ENCODE measurements around the gene MBOAT2.

MBOAT2 gene

GRCh38 chr2:8840475-8841091 lies 162.9 kb downstream of the MBOAT2 start:
- no peaks in the 10 kb centered on the region for H3F3A ChIP-seq (ENCODE audit: insufficient read depth)
- TF ChIP-seq CTCF (IDR thresholded peaks at IDR 0.05; ENCODE audit: insufficient read depth, low read length, poor library complexity, severe bottlenecking) (no peak), EZH2phosphoT487 (conservative IDR thresholded peaks at IDR 0.05; ENCODE audit: low read length) (no peak)
- no peaks in the 10 kb centered on the region for H4K20me1 ChIP-seq (ENCODE audit: low read depth, low read length)
- H3K27me3 ChIP-seq (ENCODE audit: low read length): no peaks in the 10 kb centered on the region
- H3K36me3 ChIP-seq (ENCODE audit: low read length): no peaks in the 10 kb centered on the region
- H3K79me2 ChIP-seq (ENCODE audit: insufficient read depth, low read length): no peaks in the 10 kb centered on the region
- H3K27ac ChIP-seq (ENCODE audit: low read depth, low read length): no peak overlapping the region
- no peak overlapping the region for H3K4me3 ChIP-seq (ENCODE audit: insufficient read depth, low read length, poor library complexity, severe bottlenecking)
- H2AFZ ChIP-seq (ENCODE audit: low read depth, low read length, severe bottlenecking): no peak overlapping the region
- H3K4me2 ChIP-seq (ENCODE audit: low read depth, low read length, poor library complexity, severe bottlenecking): no peak overlapping the region
- H3K9ac ChIP-seq (ENCODE audit: low read length): no peak overlapping the region
- no peaks in the 10 kb centered on the region for H3K9me2 ChIP-seq (replicated peaks; ENCODE audit: insufficient read depth, low read length)
- no peaks in the 10 kb centered on the region for H3K9me3 ChIP-seq (ENCODE audit: insufficient read depth, low read length)

GRCh38 chr2:8839189-8839965 lies 164.1 kb downstream of the MBOAT2 start:
- no peak for TF ChIP-seq CTCF (IDR thresholded peaks at IDR 0.05; ENCODE audit: insufficient read depth, low read length, poor library complexity, severe bottlenecking)
- TF ChIP-seq EZH2phosphoT487 (conservative IDR thresholded peaks at IDR 0.05; ENCODE audit: low read length): no peak
- Histone ChIP-seq H2AFZ (ENCODE audit: low read depth, low read length, severe bottlenecking) (no peak overlapping the region), H3K9me3 (ENCODE audit: insufficient read depth, low read length) (no peaks in the 10 kb centered on the region), H3K4me3 (ENCODE audit: insufficient read depth, low read length, poor library complexity, severe bottlenecking) (no peak overlapping the region), H3K9me2 (replicated peaks; ENCODE audit: insufficient read depth, low read length) (no peaks in the 10 kb centered on the region), H3K27me3 (ENCODE audit: low read length) (no peaks in the 10 kb centered on the region), H3K4me2 (ENCODE audit: low read depth, low read length, poor library complexity, severe bottlenecking) (no peak overlapping the region), H3K27ac (ENCODE audit: low read depth, low read length) (no peak overlapping the region), H3K79me2 (ENCODE audit: insufficient read depth, low read length) (no peaks in the 10 kb centered on the region), H3K36me3 (ENCODE audit: low read length) (no peaks in the 10 kb centered on the region), H4K20me1 (ENCODE audit: low read depth, low read length) (no peaks in the 10 kb centered on the region), H3K9ac (ENCODE audit: low read length) (no peak overlapping the region), H3F3A (ENCODE audit: insufficient read depth) (no peaks in the 10 kb centered on the region)

GRCh38 chr2:8837795-8838140 lies 165.7 kb downstream of the MBOAT2 start:
- Histone ChIP-seq H3K27me3 (ENCODE audit: low read length) (no peaks in the 10 kb centered on the region), H3K4me2 (ENCODE audit: low read depth, low read length, poor library complexity, severe bottlenecking) (peak overlapping the region; percentile 89)

More at GRCh38 chr2:8837795-8838140, 165.7 kb downstream of the MBOAT2 start:
- H3K4me3 ChIP-seq (ENCODE audit: insufficient read depth, low read length, poor library complexity, severe bottlenecking): peak overlapping the region; percentile 87
- H3K79me2 ChIP-seq (ENCODE audit: insufficient read depth, low read length): no peaks in the 10 kb centered on the region
- TF ChIP-seq CTCF (IDR thresholded peaks at IDR 0.05; ENCODE audit: insufficient read depth, low read length, poor library complexity, severe bottlenecking): no peak
- H3K36me3 ChIP-seq (ENCODE audit: low read length): no peaks in the 10 kb centered on the region
- H3K27ac ChIP-seq (ENCODE audit: low read depth, low read length): no peak overlapping the region
- no peaks in the 10 kb centered on the region for H3K9me2 ChIP-seq (replicated peaks; ENCODE audit: insufficient read depth, low read length)
- H4K20me1 ChIP-seq (ENCODE audit: low read depth, low read length): 0 out of 2 replicates have a peak, but pooled peaks cover 4% of the 10 kb centered on the region
- H3K9me3 ChIP-seq (ENCODE audit: insufficient read depth, low read length): no peaks in the 10 kb centered on the region
- H3K9ac ChIP-seq (ENCODE audit: low read length): no peak overlapping the region
- no peak overlapping the region for H2AFZ ChIP-seq (ENCODE audit: low read depth, low read length, severe bottlenecking)
- no peaks in the 10 kb centered on the region for H3F3A ChIP-seq (ENCODE audit: insufficient read depth)

Measured in SU-DHL-6 (cell line).